ENCODE measurements around the gene ADARB2.

DNA sequence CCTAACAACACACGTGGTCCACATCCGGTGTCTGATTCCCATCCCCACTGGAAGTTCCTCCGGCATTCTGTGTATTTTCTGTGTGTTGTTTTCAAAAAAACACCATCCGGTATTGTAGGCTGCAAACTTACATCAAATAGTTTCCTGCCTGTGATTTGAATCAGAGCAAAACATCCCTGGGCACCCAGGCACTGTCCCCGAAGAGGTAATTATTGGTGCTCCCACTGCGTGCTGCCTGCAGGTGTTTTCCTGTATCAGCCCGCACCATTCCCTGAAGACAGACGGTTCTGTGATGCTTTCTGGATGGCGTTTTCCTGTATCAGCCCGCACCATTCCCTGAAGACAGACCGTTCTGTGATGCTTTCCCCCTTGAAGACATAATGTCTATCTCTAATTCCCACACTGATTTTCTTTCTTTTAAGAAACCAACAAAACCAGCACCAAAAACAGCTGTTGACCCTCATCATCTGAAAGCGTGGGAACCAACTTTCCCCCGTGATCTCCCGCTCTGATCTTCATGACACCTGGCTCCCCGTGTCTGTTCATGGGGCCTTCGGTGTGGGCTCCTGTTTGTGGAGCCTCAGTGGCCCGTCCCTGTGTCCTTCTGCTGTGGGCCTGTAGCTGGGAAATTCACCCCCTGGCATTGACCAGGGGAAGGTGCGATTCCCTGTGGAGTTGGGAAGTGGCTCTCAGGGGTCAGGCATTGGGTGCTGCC is 205.3 kb downstream of the ADARB2 start:
- no peak for TF ChIP-seq TCF12 (IDR thresholded peaks at IDR 0.05; ENCODE audit: low read depth)
- TF ChIP-seq EP300 (IDR thresholded peaks at IDR 0.05; ENCODE audit: borderline replicate concordance) = no peak
- TF ChIP-seq, protein P1, sequence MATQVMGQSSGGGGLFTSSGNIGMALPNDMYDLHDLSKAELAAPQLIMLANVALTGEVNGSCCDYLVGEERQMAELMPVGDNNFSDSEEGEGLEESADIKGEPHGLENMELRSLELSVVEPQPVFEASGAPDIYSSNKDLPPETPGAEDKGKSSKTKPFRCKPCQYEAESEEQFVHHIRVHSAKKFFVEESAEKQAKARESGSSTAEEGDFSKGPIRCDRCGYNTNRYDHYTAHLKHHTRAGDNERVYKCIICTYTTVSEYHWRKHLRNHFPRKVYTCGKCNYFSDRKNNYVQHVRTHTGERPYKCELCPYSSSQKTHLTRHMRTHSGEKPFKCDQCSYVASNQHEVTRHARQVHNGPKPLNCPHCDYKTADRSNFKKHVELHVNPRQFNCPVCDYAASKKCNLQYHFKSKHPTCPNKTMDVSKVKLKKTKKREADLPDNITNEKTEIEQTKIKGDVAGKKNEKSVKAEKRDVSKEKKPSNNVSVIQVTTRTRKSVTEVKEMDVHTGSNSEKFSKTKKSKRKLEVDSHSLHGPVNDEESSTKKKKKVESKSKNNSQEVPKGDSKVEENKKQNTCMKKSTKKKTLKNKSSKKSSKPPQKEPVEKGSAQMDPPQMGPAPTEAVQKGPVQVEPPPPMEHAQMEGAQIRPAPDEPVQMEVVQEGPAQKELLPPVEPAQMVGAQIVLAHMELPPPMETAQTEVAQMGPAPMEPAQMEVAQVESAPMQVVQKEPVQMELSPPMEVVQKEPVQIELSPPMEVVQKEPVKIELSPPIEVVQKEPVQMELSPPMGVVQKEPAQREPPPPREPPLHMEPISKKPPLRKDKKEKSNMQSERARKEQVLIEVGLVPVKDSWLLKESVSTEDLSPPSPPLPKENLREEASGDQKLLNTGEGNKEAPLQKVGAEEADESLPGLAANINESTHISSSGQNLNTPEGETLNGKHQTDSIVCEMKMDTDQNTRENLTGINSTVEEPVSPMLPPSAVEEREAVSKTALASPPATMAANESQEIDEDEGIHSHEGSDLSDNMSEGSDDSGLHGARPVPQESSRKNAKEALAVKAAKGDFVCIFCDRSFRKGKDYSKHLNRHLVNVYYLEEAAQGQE (IDR thresholded peaks at IDR 0.05; ENCODE audit: low read depth) = no peak
- TF ChIP-seq, protein P2, sequence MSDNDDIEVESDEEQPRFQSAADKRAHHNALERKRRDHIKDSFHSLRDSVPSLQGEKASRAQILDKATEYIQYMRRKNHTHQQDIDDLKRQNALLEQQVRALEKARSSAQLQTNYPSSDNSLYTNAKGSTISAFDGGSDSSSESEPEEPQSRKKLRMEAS (IDR thresholded peaks at IDR 0.05) = no peak

All from Ishikawa (cell line).